GM21576 (cell line): ENCODE results near the gene CCDC74A.
"Not testable (repeated sequence)": the region's sequence is repeated elsewhere in the genome, so short reads cannot be mapped to it uniquely, and the experiment has no call there.

Source experiments
- ATAC-seq: cut with Tn5 transposase; IDR thresholded peaks from one replicate; pipeline ENCODE4 v1.9.1; 2021; ENCODE audit warnings: mild to moderate bottlenecking, moderate library complexity; ENCODE audit not compliant: unreplicated experiment

The CCDC74A gene

GRCh38 chr2:131498321-131498973, 29.2 kb upstream of the CCDC74A start:
- peak; percentile 90 for ATAC-seq

GRCh38 chr2:131503587-131503986, 24.1 kb upstream of the CCDC74A start:
- ATAC-seq: not testable (repeated sequence)

- not testable (repeated sequence) for ATAC-seq
Measured at GRCh38 chr2:131504082-131504750, 23.5 kb upstream of the CCDC74A start.

GRCh38 chr2:131509615-131510014, 18.1 kb upstream of the CCDC74A start:
- no peak for ATAC-seq

- ATAC-seq: not testable (repeated sequence)
Measured at GRCh38 chr2:131511291-131511968, 16.3 kb upstream of the CCDC74A start.

GRCh38 chr2:131511969-131512870, 15.5 kb upstream of the CCDC74A start:
- ATAC-seq: not testable (repeated sequence)

GRCh38 chr2:131514408-131515166, 13.1 kb upstream of the CCDC74A start:
- ATAC-seq: peak; percentile 72

GRCh38 chr2:131515235-131515634, 12.5 kb upstream of the CCDC74A start:
- ATAC-seq: not testable (repeated sequence)

GRCh38 chr2:131516011-131516410, 11.7 kb upstream of the CCDC74A start:
- ATAC-seq: no peak

GRCh38 chr2:131516621-131517020, 11.1 kb upstream of the CCDC74A start:
- ATAC-seq: not testable (repeated sequence)

- no peak for ATAC-seq
Measured at GRCh38 chr2:131517106-131517831, 10.4 kb upstream of the CCDC74A start.

GRCh38 chr2:131517856-131518255, 9.8 kb upstream of the CCDC74A start:
- not testable (repeated sequence) for ATAC-seq

GRCh38 chr2:131518531-131518930, 9.2 kb upstream of the CCDC74A start:
- not testable (repeated sequence) for ATAC-seq

- no peak for ATAC-seq
Measured at GRCh38 chr2:131519466-131519865, 8.2 kb upstream of the CCDC74A start.

- ATAC-seq: not testable (repeated sequence)
Measured at GRCh38 chr2:131519871-131520470, 7.7 kb upstream of the CCDC74A start.

- ATAC-seq: no peak
Measured at GRCh38 chr2:131520526-131520925, 7.2 kb upstream of the CCDC74A start.

GRCh38 chr2:131521524-131521923, 6.2 kb upstream of the CCDC74A start:
- ATAC-seq: not testable (repeated sequence)

GRCh38 chr2:131521961-131522781, 5.5 kb upstream of the CCDC74A start:
- no peak for ATAC-seq
